Panc1 (cell line): ENCODE data around the gene GDF7. TPM values are rescaled to one million over a fixed set of nuclear protein-coding genes. Genes with fewer than 3 reads are reported as not detected.

Experiments
- ATAC-seq: fragments of 200-7000 bp; cut with Tn5 transposase; 2 replicates; pipeline ENCODE4 v1.9.1; 2020; ENCODE audit warnings: mild to moderate bottlenecking, moderate library complexity
- BruUV-seq: library from RNA; stranded (reverse); fragments of 400-500 nt; replicated peaks from 2 replicates; lab custom pipeline; 2021; lab: Mats Ljungman, UMichigan
- CTCF ChIA-PET: fragments of 300-600 bp; sonication (Branson Sonifier 250); formaldehyde crosslinking; loops from one replicate; lab custom pipeline; 2022; ENCODE audit warnings: antibody characterized with exemption; lab: Charles Lee
- POLR2A ChIA-PET: fragments of 300-600 bp; sonication (Branson Sonifier 250); formaldehyde crosslinking; loops from one replicate; lab custom pipeline; 2022; ENCODE audit warnings: antibody characterized with exemption; lab: Charles Lee
- DNase-seq: peaks from one replicate; pipeline ENCODE4 v3.0.0-alpha.2; 2010; ENCODE audit warnings: low read depth, low spot score
- H3K27ac ChIP-seq: 2 replicates; pipeline ENCODE4 v1.5.1; 2011; ENCODE audit warnings: mild to moderate bottlenecking, low read length, inconsistent platforms
- H3K27me3 ChIP-seq: fragments of 200-500 bp; sonication (Bioruptor generic); 2 replicates; pipeline ENCODE4 v1.6.0; 2014; ENCODE audit warnings: low read length, inconsistent platforms; ENCODE audit not compliant: control insufficient read depth, insufficient read depth
- H3K36me3 ChIP-seq: fragments of 200-500 bp; sonication (Bioruptor generic); 2 replicates; pipeline ENCODE4 v1.5.1; 2014; ENCODE audit warnings: inconsistent platforms, mild to moderate bottlenecking, low read length, moderate library complexity; ENCODE audit not compliant: control insufficient read depth, insufficient read depth
- H3K4me1 ChIP-seq: 2 replicates; pipeline ENCODE4 v1.5.1; 2011; ENCODE audit warnings: inconsistent platforms, mild to moderate bottlenecking, low read length, moderate library complexity; ENCODE audit not compliant: control insufficient read depth, insufficient read depth
- H3K4me3 ChIP-seq, 2 experiments: 2 replicates each; pipeline ENCODE4 v1.5.1; 2011 to 2012; ENCODE audit warnings: low read depth in 2 of 2, low read length in 2 of 2, mild to moderate bottlenecking in 2 of 2, inconsistent platforms in 1 of 2, moderate library complexity in 1 of 2
- H3K9me3 ChIP-seq: fragments of 200-500 bp; sonication (Bioruptor generic); 2 replicates; pipeline ENCODE4 v1.5.1; 2014; ENCODE audit warnings: low read depth, mild to moderate bottlenecking, inconsistent platforms, low read length, moderate library complexity; ENCODE audit not compliant: control insufficient read depth, insufficient read depth
- POLR2AphosphoS5 ChIP-seq: IDR thresholded peaks from 2 replicates; pipeline ENCODE4 v1.6.1; 2012; ENCODE audit warnings: mild to moderate bottlenecking, low read depth, low read length, moderate library complexity
- SIN3A ChIP-seq: IDR thresholded peaks from 2 replicates; pipeline ENCODE4 v1.6.1; 2012; ENCODE audit warnings: low read depth, mild to moderate bottlenecking, low read length, moderate library complexity, borderline replicate concordance; ENCODE audit not compliant: insufficient read depth
- TCF7L2 ChIP-seq: IDR thresholded peaks from 2 replicates; pipeline ENCODE4 v1.6.1; 2011; ENCODE audit warnings: mild to moderate bottlenecking, low read depth, low read length, inconsistent platforms
- in situ Hi-C: cut with HindIII; loops from 2 replicates; pipeline ENCODE4 v1.10.0; 2016; ENCODE audit warnings: low sequenced_read_pairs, low pct_unique_long_range_greater_than_20kb
- intact Hi-C: fragments of 100-400 bp; cut with micrococcal nuclease; formaldehyde crosslinking; loops from one replicate; pipeline ENCODE4 v1.10.0; 2022; ENCODE audit not compliant: unreplicated experiment
- total RNA-seq: library from RNA; stranded (reverse); gene quantifications from one replicate; pipeline ENCODE4 v1.2.1, GENCODE V29; 2021; ENCODE audit not compliant: unreplicated experiment
- TF ChIP-seq, protein P1 (sequence below): fragments of 450-650 bp; IDR thresholded peaks from 2 replicates; pipeline ENCODE4 v1.5.1; 2017; ENCODE audit warnings: mild to moderate bottlenecking
- TF ChIP-seq, protein P2 (sequence below), 2 experiments: IDR thresholded peaks; 2 replicates each; pipeline ENCODE4 v1.6.1; 2011 to 2012; ENCODE audit warnings: low read depth in 2 of 2, control low read depth in 1 of 2, low read length in 1 of 2, mild to moderate bottlenecking in 1 of 2, moderate library complexity in 1 of 2; ENCODE audit not compliant: insufficient read depth in 1 of 2

Gene GDF7
- total RNA-seq, 1 experiment from 2014 or later: not detected

DNA sequence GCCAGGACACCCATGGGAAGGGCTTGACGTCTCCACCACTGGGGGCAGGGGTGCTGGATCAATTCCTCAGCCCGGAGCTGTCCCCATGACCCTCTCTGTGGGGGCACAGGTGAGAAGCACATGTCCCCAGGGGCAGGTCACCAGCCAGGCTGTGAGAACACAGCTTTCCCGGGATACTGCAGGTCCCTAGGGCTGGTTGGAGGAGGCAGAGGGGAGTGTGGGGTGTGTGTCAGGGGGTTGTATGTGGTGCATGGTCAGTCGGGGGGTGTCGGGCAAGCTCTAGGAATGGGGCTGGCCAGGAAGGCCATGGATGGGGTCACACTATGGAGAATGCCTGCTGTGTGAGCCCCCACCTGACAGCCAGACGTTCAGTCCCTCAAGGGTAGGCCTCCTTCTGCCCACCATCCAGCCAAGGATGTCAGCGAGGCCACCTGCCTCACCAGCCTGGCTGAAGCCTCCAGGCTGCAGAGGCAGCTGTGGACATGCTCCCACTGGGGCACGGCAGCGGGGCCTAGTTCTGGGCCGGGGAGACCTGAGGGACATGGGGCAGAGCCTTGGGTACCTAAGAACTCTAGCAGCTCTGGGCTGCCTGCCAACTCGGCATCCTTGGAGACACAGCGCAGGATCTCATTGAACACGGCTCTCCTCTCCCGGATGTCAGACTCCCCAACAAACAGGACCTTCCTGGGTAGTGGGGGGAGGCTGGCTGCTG, 26.4 kb upstream of the GDF7 start:
- no peaks in the 10 kb centered on the region; the same call in 1 of the 2 replicates for H3K4me1 ChIP-seq
- no peak for ATAC-seq
- intact Hi-C loops: no loop called here
- H3K9me3 ChIP-seq: no peaks in the 10 kb centered on the region
- no peak overlapping the region for H3K4me3 ChIP-seq
- in situ Hi-C loops: loop anchor here (25.0 kb wide), 1 partner anchor 203 kb away; the partner anchor contains the start of gene RHOB
- H3K27me3 ChIP-seq: no peaks in the 10 kb centered on the region
- POLR2A ChIA-PET: no interaction called here
- H3K36me3 ChIP-seq: no peaks in the 10 kb centered on the region
- no TSS peak for BruUV-seq
- DNase-seq: no peak
- H3K27ac ChIP-seq: no peak overlapping the region
- TF ChIP-seq, protein P1, sequence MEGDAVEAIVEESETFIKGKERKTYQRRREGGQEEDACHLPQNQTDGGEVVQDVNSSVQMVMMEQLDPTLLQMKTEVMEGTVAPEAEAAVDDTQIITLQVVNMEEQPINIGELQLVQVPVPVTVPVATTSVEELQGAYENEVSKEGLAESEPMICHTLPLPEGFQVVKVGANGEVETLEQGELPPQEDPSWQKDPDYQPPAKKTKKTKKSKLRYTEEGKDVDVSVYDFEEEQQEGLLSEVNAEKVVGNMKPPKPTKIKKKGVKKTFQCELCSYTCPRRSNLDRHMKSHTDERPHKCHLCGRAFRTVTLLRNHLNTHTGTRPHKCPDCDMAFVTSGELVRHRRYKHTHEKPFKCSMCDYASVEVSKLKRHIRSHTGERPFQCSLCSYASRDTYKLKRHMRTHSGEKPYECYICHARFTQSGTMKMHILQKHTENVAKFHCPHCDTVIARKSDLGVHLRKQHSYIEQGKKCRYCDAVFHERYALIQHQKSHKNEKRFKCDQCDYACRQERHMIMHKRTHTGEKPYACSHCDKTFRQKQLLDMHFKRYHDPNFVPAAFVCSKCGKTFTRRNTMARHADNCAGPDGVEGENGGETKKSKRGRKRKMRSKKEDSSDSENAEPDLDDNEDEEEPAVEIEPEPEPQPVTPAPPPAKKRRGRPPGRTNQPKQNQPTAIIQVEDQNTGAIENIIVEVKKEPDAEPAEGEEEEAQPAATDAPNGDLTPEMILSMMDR: no peak
- TF ChIP-seq, protein P2, sequence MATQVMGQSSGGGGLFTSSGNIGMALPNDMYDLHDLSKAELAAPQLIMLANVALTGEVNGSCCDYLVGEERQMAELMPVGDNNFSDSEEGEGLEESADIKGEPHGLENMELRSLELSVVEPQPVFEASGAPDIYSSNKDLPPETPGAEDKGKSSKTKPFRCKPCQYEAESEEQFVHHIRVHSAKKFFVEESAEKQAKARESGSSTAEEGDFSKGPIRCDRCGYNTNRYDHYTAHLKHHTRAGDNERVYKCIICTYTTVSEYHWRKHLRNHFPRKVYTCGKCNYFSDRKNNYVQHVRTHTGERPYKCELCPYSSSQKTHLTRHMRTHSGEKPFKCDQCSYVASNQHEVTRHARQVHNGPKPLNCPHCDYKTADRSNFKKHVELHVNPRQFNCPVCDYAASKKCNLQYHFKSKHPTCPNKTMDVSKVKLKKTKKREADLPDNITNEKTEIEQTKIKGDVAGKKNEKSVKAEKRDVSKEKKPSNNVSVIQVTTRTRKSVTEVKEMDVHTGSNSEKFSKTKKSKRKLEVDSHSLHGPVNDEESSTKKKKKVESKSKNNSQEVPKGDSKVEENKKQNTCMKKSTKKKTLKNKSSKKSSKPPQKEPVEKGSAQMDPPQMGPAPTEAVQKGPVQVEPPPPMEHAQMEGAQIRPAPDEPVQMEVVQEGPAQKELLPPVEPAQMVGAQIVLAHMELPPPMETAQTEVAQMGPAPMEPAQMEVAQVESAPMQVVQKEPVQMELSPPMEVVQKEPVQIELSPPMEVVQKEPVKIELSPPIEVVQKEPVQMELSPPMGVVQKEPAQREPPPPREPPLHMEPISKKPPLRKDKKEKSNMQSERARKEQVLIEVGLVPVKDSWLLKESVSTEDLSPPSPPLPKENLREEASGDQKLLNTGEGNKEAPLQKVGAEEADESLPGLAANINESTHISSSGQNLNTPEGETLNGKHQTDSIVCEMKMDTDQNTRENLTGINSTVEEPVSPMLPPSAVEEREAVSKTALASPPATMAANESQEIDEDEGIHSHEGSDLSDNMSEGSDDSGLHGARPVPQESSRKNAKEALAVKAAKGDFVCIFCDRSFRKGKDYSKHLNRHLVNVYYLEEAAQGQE (IDR thresholded peaks at IDR 0.05; ENCODE audit: insufficient read depth in 1 of 2, low read depth in 2 of 2, low read length in 1 of 2): no peak
- no peak for TF ChIP-seq POLR2AphosphoS5
- no peak for TF ChIP-seq TCF7L2
- TF ChIP-seq SIN3A: no peak
- CTCF ChIA-PET: no interaction called here

DNA sequence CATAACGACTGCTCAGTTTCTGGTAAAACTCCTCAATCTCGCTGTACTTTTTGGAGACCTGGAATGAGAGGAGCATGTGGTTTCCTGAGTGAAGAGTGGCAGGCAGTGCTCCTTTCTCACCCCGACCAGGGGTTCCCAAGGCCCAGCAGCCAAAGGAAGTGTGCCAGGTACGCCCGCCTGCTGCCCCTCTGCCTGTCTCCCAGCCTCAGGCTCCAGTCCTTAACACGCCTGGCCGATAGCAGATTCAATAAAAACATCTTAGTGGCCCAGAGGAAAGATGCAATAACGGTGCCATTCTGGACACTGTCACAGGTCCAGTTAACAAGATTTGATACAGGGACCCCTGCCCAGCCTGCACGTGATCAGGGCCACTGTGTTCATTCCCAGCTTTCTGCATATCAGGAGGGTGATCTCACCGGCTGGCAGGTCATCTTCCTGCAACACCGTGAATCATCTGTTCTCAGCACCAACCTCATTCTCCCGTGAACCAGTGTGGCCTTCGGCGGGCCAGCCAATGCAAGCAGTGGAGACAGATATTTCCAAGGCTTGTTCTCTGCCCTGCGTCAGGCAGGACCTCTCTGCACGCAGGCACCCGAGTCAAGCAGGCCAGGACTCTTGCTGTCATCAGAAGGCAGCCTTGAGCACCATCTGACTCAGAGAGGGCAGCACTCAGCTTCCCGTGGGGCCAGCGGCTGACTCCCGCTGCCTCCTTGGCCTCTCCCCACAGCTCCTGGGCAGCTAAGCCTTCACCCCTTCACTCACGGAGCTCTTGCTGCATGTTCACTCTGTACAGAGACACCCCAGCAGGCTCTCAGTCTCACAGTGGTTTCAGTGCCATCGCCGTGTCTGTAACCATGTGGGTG, 25.6 kb upstream of the GDF7 start:
- in situ Hi-C loops (loop anchor here (25.0 kb wide), 1 partner anchor 204 kb away; the partner anchor contains the start of gene RHOB), intact Hi-C loops (no loop called here)
- Histone ChIP-seq H3K9me3 (no peaks in the 10 kb centered on the region), H3K4me1 (no peaks in the 10 kb centered on the region; the same call in 1 of the 2 replicates), H3K36me3 (no peaks in the 10 kb centered on the region), H3K4me3 (no peak overlapping the region), H3K27ac (no peak overlapping the region), H3K27me3 (no peaks in the 10 kb centered on the region)
- TF ChIP-seq, protein P2 (IDR thresholded peaks at IDR 0.05; ENCODE audit: insufficient read depth in 1 of 2, low read depth in 2 of 2, low read length in 1 of 2): no peak
- TF ChIP-seq POLR2AphosphoS5 (no peak), TCF7L2 (no peak), SIN3A (no peak)
- TF ChIP-seq, protein P1: no peak
- no TSS peak for BruUV-seq
- ChIA-PET CTCF (interaction anchor here (0.8 to 2.5 kb wide), 3 partner anchors 192 to 230 kb away, joined by 4 to 11 read pairs (median 4); no protein-coding TSS in a partner anchor), POLR2A (interaction anchor here (0.5 kb wide), 1 partner anchor 199 kb away, joined by 8 read pairs; no protein-coding TSS in a partner anchor)
- ATAC-seq: no peak
- no peak for DNase-seq
